ENCODE results near the gene HAND2.

DNA sequence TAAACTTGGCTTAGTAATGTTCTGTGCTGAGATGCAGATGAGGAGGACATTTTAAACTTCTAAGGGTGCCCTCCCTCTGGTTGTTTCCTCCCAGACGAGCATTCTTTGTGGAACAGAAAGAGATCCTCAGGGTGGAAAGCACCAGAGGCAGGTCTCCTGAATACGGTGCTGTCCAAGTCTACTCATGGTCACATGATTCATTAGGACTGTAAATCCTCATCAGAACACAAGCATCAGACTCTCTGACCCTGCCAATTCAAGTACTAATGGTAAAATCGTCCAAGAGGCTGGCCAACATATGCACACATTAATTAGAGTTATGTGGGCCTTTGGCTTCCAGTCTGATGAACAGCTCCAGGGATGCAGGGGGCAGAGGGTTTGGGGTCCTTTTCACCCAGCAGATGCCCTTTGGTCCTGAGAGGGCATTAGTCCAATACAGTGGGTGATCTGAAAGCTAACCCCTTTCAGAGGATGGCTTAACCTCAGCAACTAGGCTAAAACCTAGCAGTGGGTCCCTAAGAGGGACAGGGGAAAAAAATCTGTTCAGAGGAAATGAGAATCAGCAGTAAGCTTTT is 18.2 kb downstream of the HAND2 start:
- TF ChIP-seq, protein P1, sequence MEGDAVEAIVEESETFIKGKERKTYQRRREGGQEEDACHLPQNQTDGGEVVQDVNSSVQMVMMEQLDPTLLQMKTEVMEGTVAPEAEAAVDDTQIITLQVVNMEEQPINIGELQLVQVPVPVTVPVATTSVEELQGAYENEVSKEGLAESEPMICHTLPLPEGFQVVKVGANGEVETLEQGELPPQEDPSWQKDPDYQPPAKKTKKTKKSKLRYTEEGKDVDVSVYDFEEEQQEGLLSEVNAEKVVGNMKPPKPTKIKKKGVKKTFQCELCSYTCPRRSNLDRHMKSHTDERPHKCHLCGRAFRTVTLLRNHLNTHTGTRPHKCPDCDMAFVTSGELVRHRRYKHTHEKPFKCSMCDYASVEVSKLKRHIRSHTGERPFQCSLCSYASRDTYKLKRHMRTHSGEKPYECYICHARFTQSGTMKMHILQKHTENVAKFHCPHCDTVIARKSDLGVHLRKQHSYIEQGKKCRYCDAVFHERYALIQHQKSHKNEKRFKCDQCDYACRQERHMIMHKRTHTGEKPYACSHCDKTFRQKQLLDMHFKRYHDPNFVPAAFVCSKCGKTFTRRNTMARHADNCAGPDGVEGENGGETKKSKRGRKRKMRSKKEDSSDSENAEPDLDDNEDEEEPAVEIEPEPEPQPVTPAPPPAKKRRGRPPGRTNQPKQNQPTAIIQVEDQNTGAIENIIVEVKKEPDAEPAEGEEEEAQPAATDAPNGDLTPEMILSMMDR (IDR thresholded peaks at IDR 0.05; ENCODE audit: insufficient read depth, low read depth, low read length) = no peak
- TF ChIP-seq EZH2 (IDR thresholded peaks at IDR 0.05; ENCODE audit: insufficient read depth, low read length) = no peak
